Breast epithelium (tissue), 4 donors: ENCODE data around the gene OR56B4. TPM values are rescaled to one million over a fixed set of nuclear protein-coding genes. Genes with fewer than 3 reads are reported as not detected.

ENCODE experiments used
- DNase-seq, 2 donors: peaks; one replicate each; pipeline ENCODE4 v3.0.0-alpha.2; 2019; ENCODE audit warnings: low spot score in 2 of 2
- H3K27ac ChIP-seq, 2 donors: fragments of 200-600 bp; sonication (generic) in 1 of 2; one replicate each; pipeline ENCODE4 v1.5.1; 2016 to 2019; ENCODE audit warnings: mild to moderate bottlenecking in 1 of 2
- H3K27me3 ChIP-seq, 2 donors: fragments of 200-600 bp; sonication (generic) in 1 of 2; one replicate each; pipeline versions ENCODE4 v1.5.1 to v1.6.0; 2017 to 2019; ENCODE audit warnings: control low read depth in 1 of 2, mild to moderate bottlenecking in 1 of 2
- H3K36me3 ChIP-seq: fragments of 200-600 bp; one replicate; pipeline ENCODE4 v1.5.1; 2019
- H3K4me1 ChIP-seq, 2 donors: fragments of 200-600 bp; sonication (generic); one replicate each; pipeline ENCODE4 v1.5.1; 2016 to 2019; ENCODE audit warnings: control low read depth in 1 of 2
- H3K4me3 ChIP-seq, 3 donors: fragments of 200-600 bp; sonication (generic); 1 replicate in 2 of 3; 2 replicates in 1 of 3; pipeline ENCODE4 v1.5.1; 2016 to 2019; ENCODE audit warnings: mild to moderate bottlenecking in 3 of 3, moderate library complexity in 2 of 3
- H3K9me3 ChIP-seq, 2 donors: fragments of 200-600 bp; sonication (generic) in 1 of 2; one replicate each; pipeline ENCODE4 v1.5.1; 2016 to 2019; ENCODE audit warnings: control low read depth in 1 of 2
- CTCF ChIP-seq, 3 donors: fragments of 450-650 bp; IDR thresholded peaks; one replicate each; pipeline ENCODE4 v1.5.1; 2016 to 2017; ENCODE audit warnings: antibody characterized with exemption in 3 of 3, mild to moderate bottlenecking in 3 of 3, moderate library complexity in 3 of 3
- POLR2A ChIP-seq: fragments of 450-650 bp; IDR thresholded peaks from one replicate; pipeline ENCODE4 v1.6.1; 2016; ENCODE audit warnings: antibody characterized with exemption, mild to moderate bottlenecking, moderate library complexity
- POLR2AphosphoS5 ChIP-seq, 3 donors: sonication (generic); formaldehyde crosslinking; IDR thresholded peaks; one replicate each; pipeline ENCODE4 v1.6.1; 2017; ENCODE audit warnings: antibody characterized with exemption in 3 of 3
- intact Hi-C: fragments of 100-400 bp; cut with DNase I; formaldehyde crosslinking; loops from one replicate; pipeline ENCODE4 v1.15.1; 2023; ENCODE audit warnings: low total_unique reads
- total RNA-seq, 3 donors: library from RNA; depleted of rRNA; stranded (reverse); fragments of >200 nt; gene quantifications; one replicate each; pipeline ENCODE4 v1.1.0, GENCODE V29; 2016

OR56B4 gene
- total RNA-seq, 3 donors from 2014 or later = not detected

DNA sequence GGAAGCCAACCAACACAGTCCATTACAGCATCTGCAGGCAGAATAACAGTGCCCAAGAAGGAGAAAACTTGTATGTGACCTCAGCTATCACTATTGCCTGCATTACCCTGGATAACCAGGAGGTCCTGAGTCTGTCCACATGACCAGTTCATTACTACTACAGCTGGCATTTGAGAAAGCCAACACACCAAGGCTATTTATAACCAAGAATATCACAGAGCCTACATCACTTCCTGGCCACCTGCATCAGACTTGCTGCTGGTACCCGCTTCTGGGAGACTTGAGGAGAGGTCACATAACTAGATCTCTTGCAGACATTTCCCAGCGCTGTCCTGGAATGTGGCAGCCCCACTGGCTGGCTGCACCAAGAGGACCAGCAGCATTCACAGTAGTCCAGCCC is 11.1 kb upstream of the OR56B4 start:
- H3K9me3 ChIP-seq = no peaks in the 10 kb centered on the region
- intact Hi-C loops = no loop called here
- TF ChIP-seq CTCF (IDR thresholded peaks at IDR 0.05) (no peak), POLR2AphosphoS5 (IDR thresholded peaks at IDR 0.05) (no peak), POLR2A (no peak)
- no peak for DNase-seq
- no peak overlapping the region for H3K4me3 ChIP-seq
- H3K36me3 ChIP-seq = no peaks in the 10 kb centered on the region
- H3K4me1 ChIP-seq = no peaks in the 10 kb centered on the region
- H3K27ac ChIP-seq = no peak overlapping the region
- no peaks in the 10 kb centered on the region for H3K27me3 ChIP-seq

DNA sequence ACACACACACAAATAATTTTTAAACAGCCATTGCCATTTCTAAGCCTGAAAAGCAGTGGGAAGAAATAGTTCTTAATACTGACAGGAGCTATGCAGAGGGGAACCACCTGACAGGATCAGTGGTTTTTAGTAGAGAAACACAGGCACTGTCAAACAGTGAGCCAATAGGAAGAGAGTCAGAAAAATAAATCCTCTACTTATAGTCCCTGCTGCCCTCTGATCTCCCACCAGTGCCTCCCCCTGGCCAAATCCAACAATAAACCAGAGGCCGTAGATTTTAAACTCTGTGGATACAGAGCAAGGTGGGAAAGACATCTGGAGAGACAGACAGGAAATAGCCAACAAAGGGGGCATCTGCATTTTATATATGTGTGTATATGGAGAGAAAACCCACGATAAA is 7.9 kb upstream of the OR56B4 start:
- no peak overlapping the region for H3K4me3 ChIP-seq
- no peaks in the 10 kb centered on the region for H3K36me3 ChIP-seq
- intact Hi-C loops = no loop called here
- no peaks in the 10 kb centered on the region for H3K4me1 ChIP-seq
- TF ChIP-seq POLR2AphosphoS5 (IDR thresholded peaks at IDR 0.05) = no peak
- TF ChIP-seq CTCF (IDR thresholded peaks at IDR 0.05) = no peak
- TF ChIP-seq POLR2A = no peak
- H3K9me3 ChIP-seq = no peaks in the 10 kb centered on the region
- no peak for DNase-seq
- no peak overlapping the region for H3K27ac ChIP-seq
- H3K27me3 ChIP-seq = no peaks in the 10 kb centered on the region

- Histone ChIP-seq H3K9me3 (no peaks in the 10 kb centered on the region), H3K4me1 (no peaks in the 10 kb centered on the region), H3K36me3 (no peaks in the 10 kb centered on the region), H3K27ac (no peak overlapping the region), H3K4me3 (no peak overlapping the region), H3K27me3 (no peaks in the 10 kb centered on the region)
- no peak for DNase-seq
- TF ChIP-seq CTCF (IDR thresholded peaks at IDR 0.05) (no peak), POLR2A (no peak), POLR2AphosphoS5 (IDR thresholded peaks at IDR 0.05) (no peak)
- intact Hi-C loops = no loop called here
Measured at GRCh38 chr11:6110011-6110410, 2.5 kb downstream of the OR56B4 start.

- H3K36me3 ChIP-seq = no peaks in the 10 kb centered on the region
- intact Hi-C loops = no loop called here
- no peak for DNase-seq
- TF ChIP-seq POLR2AphosphoS5 (IDR thresholded peaks at IDR 0.05) (no peak), POLR2A (no peak), CTCF (IDR thresholded peaks at IDR 0.05) (no peak)
- H3K27ac ChIP-seq = no peak overlapping the region
- no peaks in the 10 kb centered on the region for H3K9me3 ChIP-seq
- H3K27me3 ChIP-seq = no peaks in the 10 kb centered on the region
- no peak overlapping the region for H3K4me3 ChIP-seq
- no peaks in the 10 kb centered on the region for H3K4me1 ChIP-seq
Measured at GRCh38 chr11:6111673-6112072, 4.2 kb downstream of the OR56B4 start.

GRCh38 chr11:6116638-6117037 is 9.2 kb downstream of the OR56B4 start:
- intact Hi-C loops = no loop called here
- no peak overlapping the region for H3K4me3 ChIP-seq
- no peak overlapping the region for H3K27ac ChIP-seq
- no peak for DNase-seq
- no peaks in the 10 kb centered on the region for H3K4me1 ChIP-seq
- no peaks in the 10 kb centered on the region for H3K27me3 ChIP-seq
- no peak for TF ChIP-seq CTCF (IDR thresholded peaks at IDR 0.05)
- no peak for TF ChIP-seq POLR2AphosphoS5 (IDR thresholded peaks at IDR 0.05)
- TF ChIP-seq POLR2A = no peak
- H3K9me3 ChIP-seq = peaks cover 0 to 5% of the 10 kb centered on the region in 2 donors
- no peaks in the 10 kb centered on the region for H3K36me3 ChIP-seq
